Esophagus mucosa (tissue), 1 donor: ENCODE results near the gene CDX2. TPM values are rescaled to one million over a fixed set of nuclear protein-coding genes. Genes with fewer than 3 reads are reported as not detected.

ENCODE experiments used
- ATAC-seq: fragments of 200-7000 bp; cut with Tn5 transposase; one replicate; pipeline ENCODE4 v1.9.1; 2020
- total RNA-seq: library from RNA; stranded (reverse); gene quantifications from one replicate; pipeline ENCODE4 v1.2.4, GENCODE V29; 2023
- donor health status: DM: yes; HTN: yes; CAD: no.

The CDX2 gene
- total RNA-seq, 1 donor from 2014 or later = not detected

DNA sequence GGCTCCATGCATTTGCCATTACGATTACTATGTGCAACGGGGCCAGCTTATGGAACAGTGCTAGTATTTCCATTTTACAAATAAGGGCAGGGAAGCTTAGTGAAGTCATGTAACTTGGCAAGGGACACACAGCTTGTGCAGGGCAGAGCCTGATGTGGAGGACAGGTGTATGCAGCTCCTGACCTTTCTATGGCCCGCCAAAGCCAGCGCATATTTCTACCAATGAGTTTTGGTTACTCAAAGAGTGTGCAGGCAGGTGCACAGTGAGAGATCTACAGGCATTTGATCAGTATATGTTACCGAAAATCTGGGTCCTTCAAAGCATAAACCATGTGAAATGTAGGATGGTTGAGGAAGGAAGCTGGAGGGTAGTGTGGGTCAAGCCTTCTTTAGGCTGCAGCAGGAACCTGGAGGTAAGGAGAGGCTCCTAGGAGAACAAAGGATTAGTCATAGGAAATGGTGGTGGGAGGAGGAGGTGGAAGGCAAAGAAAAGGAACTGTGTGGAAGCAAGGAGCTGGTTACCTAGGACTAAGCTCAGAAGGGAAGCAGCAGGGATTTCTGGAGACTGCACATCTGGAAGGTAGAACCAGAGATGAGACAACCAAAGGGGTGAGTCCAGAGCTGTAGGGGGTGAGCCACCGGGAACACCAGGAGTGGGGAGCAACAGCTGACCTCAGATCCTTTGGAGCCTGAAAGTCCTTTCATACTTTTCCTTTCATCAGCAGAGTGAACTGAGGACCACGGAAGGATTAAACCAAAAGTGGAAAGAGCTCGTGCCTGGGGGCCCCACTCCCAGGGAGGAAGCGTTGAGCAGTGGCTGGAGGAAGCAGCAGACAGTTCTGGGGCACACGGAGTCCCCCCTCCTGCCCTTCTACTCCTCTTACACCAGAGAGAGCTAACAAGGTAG lies 53.6 kb downstream of the CDX2 start:
- ATAC-seq = no peak

DNA sequence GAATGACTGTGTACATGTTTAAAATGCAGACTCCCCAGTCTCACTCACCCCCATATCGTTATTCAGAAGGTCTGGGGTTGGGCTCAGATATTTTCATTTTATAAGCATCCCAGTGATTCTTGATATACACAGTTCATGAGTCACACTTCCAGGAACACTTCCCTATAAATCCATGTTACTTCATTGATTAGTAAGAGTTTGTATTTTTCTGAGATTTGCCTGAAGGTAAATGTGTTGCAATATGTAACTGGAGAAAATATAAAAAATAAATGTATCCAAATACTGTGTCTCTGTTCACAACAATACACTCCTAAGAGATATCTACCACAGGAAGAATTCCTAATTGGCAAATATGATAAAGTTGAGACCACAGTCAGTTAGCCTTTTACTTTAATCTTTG lies 56.0 kb downstream of the CDX2 start:
- ATAC-seq = no peak

DNA sequence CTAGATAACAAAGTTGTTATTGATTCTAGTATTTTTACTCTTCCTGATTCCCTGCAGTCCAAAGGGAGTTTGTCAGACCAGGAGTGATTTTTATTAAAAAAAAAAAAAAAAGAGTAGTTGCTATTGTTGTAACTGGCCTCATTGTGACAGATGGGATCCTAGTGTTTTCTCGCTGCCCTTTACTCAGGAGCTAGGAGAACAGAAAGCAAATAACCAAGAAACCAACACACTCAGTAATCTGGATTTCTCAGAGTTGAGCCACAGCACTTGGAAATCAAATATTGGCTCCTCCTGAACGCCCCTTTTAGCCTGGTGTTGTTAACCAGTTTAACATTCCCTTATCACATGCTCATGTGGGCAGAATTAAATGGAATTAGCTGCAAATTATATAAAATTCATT lies 57.6 kb downstream of the CDX2 start:
- ATAC-seq = no peak

Other genes with a start within 250 kb of the CDX2 start
- gene GSX1, start 176.8 kb downstream of the CDX2 start, total RNA-seq = not detected
- not detected for gene PDX1, start 49.3 kb downstream of the CDX2 start, total RNA-seq
- not detected for gene URAD, start 19.4 kb upstream of the CDX2 start, total RNA-seq
- 0.12 TPM for gene FLT3, start 131.3 kb upstream of the CDX2 start, total RNA-seq
- gene PAN3, start 169.2 kb upstream of the CDX2 start, total RNA-seq = 18.5 TPM